Measurements from ENCODE around the gene CDS1.
A peak's percentile ranks its signal among the peaks of the same experiment; 100 is the strongest.

The CDS1 gene

DNA sequence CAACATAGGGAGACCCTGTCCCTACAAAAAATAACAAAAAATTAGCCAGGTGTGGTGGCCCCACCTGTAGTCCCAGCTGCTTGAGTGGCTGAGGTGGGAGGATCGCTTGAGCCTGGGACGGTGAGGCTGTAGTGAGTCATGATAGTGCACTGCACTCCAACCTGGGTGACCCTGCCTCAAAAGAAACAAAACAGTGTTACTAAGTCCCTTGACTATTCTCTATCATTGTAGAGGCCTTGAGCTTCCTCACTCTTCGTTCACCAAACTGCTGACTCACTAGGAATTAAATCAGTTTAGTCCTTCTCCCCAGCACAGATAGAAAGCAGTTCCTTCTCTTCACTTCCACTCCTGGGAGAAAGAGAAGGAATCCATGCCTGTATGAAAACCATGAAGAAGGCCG lies 14.5 kb downstream of the CDS1 start:
- DNase-seq: no peak
- in situ Hi-C loops (cut with MboI; ENCODE audit: low pct_unique_long_range_greater_than_20kb, low sequenced_read_pairs): no loop called here

DNA sequence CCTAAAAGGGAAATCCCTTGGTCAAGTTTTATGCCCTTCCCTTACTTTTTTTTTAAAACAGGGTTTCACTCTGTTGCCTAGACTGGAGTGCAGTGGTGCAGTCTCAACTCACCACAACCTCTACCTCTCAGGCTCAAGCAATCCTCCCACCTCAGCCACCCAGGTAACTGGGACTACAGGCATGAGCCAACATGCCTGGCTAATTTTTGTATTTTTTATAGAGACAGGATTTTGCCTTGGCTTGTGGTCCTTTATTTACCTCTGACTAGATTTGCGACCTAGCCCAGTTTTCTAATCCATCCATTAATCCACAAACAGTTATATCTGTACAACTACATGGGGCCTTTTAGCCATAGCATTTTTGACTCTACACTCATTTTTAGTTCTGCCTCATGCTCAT lies 23.7 kb downstream of the CDS1 start:
- in situ Hi-C loops (cut with MboI; ENCODE audit: low pct_unique_long_range_greater_than_20kb, low sequenced_read_pairs): no loop called here
- DNase-seq: no peak

DNA sequence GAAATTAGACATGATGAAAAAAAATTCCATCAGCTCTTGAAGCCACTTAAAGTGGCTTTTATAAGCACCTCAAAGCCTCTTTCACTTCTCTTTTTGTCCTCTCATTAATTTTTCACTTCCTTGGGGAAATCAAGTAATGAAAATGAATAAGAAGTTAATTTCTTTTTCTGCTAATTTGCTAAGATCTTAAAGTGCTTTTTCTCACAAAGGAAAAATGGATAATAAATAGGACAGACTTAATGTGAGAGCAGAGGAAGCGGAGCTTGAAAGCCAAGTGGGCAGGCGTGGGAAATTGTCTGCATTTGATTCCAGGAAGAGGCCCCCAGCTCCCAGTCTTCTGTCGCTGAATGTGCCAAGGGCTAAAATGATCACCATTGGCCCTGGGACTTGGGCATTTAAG lies 28.6 kb downstream of the CDS1 start:
- no peak for DNase-seq
- in situ Hi-C loops (cut with MboI; ENCODE audit: low pct_unique_long_range_greater_than_20kb, low sequenced_read_pairs): no loop called here

DNA sequence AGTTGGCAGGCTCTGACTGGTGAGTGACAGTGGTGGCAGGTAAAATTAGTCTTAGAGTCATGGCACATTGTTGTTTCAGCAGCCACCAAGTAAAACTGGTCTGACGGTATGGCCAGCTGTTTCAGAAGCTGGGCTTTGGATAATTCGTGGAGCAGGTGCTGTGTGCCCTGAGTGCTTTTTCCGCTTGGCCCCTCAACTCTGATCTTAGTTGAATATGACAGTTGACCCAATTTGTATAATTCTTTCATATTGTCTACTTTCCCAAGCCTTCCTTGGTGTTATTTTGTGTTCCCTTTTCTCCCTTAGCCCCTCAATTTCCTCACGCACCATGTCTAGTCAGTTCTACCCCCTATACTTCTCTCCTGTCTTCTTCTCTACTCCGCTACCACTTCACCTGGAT lies 32.0 kb downstream of the CDS1 start:
- in situ Hi-C loops (cut with MboI; ENCODE audit: low pct_unique_long_range_greater_than_20kb, low sequenced_read_pairs): no loop called here
- no peak for DNase-seq

DNA sequence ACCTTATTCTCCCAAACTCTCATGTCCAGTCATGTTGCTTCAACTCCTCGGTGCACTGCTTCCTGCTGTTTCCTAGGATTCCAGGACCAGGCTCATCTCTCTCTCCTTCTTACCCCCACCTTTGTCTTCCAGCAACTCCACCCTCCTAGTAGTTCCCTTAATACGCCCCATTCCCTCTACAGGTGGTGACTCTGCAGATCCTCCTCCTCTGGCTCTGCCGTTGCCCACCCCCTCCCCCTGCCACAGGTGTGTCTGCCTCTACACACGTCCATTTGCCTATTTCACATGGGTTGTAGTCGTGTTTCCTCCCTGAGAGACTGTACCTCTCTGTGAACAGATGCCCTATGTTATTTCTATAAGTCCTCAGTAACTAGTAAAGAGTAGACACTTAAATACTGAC lies 32.4 kb downstream of the CDS1 start:
- in situ Hi-C loops (cut with MboI; ENCODE audit: low pct_unique_long_range_greater_than_20kb, low sequenced_read_pairs): no loop called here
- no peak for DNase-seq

DNA sequence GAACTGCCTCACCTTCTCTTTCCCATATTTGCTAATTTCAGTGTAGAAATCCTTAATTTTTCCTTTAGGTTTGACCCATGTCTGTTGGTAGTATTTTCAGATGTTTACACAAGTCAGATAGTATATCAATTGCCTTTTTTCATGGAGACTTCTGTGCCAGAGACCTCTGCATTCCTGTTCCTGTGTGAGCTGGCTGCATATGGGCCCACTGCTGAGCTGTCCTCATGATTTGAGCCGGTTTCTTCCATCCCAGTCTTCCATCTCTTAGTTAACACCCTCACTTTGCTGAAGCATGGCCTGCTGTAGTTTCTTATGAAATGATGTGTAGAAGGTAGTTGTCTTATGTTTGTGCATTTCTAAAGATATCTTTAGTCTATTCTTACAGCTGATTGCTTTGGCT lies 40.0 kb downstream of the CDS1 start:
- no peak for DNase-seq
- in situ Hi-C loops (cut with MboI; ENCODE audit: low pct_unique_long_range_greater_than_20kb, low sequenced_read_pairs): no loop called here

DNA sequence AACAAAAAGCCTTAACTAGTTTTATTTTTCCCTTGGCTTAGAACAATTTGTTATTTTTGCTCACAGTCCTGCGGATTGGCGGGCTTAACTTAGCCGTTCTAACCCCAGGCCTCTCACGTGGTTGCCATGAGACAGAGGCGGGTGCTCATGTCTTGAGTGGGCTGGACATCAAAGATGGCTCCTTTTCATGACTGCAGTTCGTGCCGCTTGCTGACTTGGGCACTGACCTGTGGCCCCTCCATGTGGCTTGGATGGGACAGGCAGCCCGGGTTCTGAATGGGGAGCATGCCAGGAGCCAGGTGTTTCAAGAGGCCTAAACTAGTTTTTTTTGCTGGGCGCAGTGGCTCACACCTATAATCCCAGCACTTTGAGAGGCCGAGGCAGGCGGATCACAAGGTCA lies 40.7 kb downstream of the CDS1 start:
- DNase-seq: no peak
- in situ Hi-C loops (cut with MboI; ENCODE audit: low pct_unique_long_range_greater_than_20kb, low sequenced_read_pairs): no loop called here

DNA sequence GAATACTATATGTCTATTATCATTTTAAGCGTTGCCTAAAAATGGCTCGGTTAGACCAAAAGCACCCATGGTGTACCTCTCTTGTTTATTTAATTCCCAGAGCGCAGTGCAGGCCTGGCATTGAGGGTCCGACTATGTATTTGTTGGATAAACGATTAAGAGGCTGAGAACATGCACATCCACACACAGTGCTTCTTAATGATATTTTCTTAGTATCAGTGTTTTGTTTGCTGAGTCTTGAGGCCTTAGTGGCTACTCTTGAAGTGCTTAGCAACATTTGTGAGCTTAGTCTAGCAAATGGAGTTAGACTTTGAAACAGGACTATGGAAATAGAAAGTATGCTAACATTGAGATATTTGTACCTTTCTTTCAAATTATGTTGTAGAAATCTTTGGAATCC lies 43.7 kb downstream of the CDS1 start:
- in situ Hi-C loops (cut with MboI; ENCODE audit: low pct_unique_long_range_greater_than_20kb, low sequenced_read_pairs): no loop called here

DNA sequence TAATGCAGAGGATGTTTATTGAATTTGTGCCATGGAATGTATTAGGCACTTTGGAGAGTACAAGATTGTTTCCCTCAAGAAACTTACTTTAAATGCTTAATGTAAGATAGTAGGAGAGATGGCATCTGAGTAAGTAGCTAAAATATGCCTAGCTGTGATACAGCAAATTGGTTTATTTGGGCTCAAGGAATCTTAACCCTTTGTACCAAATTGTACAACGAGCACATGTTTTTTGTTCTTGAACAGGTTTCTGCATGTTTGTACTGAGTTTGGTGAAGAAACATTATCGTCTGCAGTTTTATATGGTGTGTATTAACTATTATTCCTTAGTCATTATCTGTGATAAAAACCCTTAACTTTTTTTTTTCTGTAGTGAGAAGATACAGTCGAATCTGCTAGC lies 48.6 kb downstream of the CDS1 start:
- in situ Hi-C loops (cut with MboI; ENCODE audit: low pct_unique_long_range_greater_than_20kb, low sequenced_read_pairs): no loop called here
- DNase-seq: no peak

More for the DNA sequence above, 43.7 kb downstream of the CDS1 start:
- DNase-seq: no peak

DNA sequence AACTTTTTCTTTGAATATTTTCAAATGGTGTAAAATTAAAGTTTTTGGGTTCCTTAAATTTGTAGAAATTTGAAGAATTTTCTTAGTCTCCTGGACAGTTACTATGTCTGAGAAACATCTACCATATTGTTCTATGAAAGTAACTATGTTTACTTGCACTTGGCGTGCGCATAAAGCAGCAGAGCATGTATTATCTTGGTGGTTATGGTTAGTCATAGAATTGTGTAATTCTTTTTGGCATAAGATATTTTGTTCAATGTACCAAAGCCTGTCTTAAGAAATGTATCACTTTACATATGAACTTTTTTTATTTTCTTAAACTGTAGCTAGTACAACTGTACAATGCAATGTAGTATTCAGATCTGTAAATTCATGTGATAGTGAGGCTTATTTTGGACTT lies 49.2 kb downstream of the CDS1 start:
- no peak for DNase-seq

DNA sequence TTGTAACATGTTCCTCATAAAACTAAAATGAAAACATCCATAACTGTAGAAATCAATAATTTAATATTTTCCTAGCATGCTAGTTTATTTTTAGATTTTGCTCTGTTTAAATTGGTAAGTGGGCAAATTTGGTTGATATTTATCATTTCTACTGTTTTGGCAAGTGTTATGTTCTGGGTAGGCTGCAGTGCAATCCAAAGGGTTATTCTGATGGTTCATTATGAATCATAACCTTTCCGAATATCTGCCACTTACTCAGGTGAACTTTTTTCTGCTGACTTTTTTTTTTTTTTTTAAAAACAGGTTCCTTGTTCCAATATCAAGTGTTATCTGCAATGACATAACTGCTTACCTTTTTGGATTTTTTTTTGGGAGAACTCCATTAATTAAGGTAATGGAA lies 52.0 kb downstream of the CDS1 start:
- DNase-seq: no peak
- in situ Hi-C loops (cut with MboI; ENCODE audit: low pct_unique_long_range_greater_than_20kb, low sequenced_read_pairs): no loop called here

More for the DNA sequence above, 49.2 kb downstream of the CDS1 start:
- in situ Hi-C loops (cut with MboI; ENCODE audit: low pct_unique_long_range_greater_than_20kb, low sequenced_read_pairs): no loop called here

DNA sequence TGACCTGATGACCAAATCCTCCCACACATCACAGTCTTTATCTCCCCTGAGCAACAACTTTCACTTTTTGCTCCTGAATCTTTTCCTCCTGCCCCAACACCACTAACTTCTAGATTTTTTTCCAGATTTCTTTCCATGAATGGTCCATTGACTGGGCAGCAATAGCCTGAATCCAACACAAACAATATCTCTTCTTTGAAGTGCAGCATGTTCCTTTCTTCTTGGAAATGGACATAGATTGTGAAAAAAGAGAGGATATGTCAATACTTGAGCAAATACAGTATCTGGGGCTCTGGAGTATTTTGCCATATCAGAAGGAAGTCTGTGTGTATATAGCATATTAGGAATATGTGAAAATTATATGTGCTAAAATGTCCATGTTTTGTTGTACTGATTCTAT lies 55.2 kb downstream of the CDS1 start:
- in situ Hi-C loops (cut with MboI; ENCODE audit: low pct_unique_long_range_greater_than_20kb, low sequenced_read_pairs): no loop called here
- no peak for DNase-seq

DNA sequence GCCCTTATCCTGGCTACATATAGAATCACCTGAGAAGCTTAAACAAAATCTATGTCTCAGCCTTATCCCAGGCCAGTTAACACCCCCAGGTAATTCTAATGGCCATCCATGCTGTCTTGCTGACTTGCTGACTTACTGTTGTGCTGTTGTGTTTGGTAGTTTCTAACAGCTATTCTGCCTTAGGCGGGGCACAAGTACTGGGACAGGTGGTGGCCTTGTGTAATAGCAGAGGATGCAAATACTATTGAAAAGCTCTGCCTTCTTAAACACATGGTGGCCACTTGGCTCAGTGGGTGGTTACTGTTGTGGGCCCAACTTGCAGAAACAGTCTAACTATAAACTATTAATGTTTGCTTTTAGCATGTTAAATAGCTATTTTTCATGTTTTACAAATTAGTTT lies 56.2 kb downstream of the CDS1 start:
- no peak for DNase-seq
- in situ Hi-C loops (cut with MboI; ENCODE audit: low pct_unique_long_range_greater_than_20kb, low sequenced_read_pairs): no loop called here

DNA sequence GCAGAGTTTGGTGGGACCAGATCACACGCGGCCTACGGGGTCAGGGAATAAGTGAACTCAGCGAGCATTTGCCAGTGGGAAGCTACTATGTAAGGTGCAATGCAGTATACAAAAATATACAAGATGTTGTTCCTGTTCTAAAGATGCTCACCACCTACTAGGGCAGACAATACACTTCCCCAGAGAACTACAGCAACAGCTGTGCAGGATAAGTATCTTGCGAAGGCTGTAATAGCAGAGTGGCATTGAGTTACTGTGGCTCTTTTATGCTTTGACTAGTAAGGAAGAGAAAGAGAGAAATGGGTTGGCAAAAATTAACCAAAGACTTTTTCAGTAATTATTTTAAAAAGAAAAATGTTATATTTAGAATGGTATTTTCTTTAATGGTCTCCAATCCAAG lies 61.2 kb downstream of the CDS1 start:
- in situ Hi-C loops (cut with MboI; ENCODE audit: low pct_unique_long_range_greater_than_20kb, low sequenced_read_pairs): no loop called here
- no peak for DNase-seq

DNA sequence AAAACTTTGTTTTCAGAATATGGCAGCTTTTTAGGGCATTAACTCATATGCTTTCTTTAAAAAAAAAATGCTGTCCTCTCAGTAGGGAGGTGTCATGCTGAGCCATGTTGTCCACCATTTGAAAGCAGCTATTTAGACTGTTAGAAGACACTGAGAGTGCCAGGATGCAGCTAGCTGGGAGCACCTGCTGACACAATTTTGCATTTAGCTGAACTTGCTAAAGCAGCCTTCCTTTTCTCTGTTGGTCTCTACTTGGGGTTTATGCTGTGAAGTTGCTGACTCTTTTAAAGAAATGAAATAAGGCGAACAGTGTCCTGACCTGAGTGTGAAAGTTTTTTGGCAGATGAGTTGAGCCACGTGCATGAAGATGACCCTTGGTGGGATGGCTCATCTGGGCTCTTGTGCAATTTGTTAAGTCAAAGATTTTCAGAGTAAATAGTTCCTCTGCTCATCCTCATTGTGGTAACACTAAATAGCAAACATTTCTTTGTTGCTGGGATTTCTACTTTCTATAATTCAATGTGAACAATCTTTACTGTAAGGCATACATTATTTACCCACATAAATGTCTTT lies 64.5 kb downstream of the CDS1 start:
- in situ Hi-C loops (cut with MboI; ENCODE audit: low pct_unique_long_range_greater_than_20kb, low sequenced_read_pairs): no loop called here
- DNase-seq: no peak

DNA sequence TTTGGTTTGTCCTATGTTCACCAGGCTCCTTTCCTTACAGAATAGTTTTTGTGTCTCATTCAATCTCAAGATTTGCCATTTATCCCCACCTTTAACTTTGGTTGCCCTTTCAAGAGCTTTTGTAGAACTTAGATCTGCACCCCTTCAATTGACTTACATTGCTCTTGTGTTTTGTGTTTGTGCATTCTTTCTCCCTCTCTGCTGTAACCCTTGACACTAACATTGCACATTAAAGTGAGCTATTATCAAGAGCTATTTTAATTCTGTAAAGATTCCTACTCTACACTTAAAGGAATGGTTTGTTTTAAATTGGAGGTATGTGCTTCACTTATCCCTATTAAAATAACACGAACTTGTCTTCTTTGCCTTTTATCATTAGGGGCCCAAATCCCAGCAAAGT lies 65.3 kb downstream of the CDS1 start:
- in situ Hi-C loops (cut with MboI; ENCODE audit: low pct_unique_long_range_greater_than_20kb, low sequenced_read_pairs): no loop called here
- DNase-seq: no peak

DNA sequence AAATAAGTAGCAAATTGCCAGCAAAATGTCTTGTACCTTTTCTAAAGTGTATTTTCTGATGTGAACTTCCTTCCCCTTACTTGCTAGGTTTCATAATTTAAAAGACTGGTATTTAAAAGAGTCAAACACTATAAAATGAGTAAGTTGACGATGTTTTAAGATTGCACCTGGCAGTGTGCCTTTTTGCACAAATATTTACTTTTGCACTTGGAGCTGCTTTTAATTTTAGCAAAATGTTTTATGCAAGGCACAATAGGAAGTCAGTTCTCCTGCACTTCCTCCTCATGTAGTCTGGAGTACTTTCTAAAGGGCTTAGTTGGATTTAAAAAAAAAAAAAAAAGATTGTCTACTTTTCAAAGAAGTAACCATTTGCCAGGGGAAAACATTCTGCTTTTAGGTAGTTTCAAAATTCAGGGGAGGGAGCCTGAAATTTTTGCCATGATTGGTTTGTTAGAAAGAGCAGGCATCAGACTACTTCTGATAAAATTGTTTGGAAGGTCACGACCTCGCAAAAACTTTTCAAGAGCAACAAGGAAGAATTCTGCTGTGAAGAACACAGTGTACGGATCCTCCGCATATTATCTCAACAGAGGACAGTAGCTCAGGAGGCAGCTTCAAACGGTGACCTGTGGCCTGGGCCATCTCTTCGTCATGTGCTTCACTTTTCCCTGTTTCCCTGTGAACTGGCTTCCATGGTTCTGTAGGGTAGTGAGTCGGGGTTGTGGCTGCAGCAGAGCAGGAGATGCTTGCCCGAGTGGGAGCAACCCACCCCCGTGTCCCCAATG lies 66.1 kb downstream of the CDS1 start:
- in situ Hi-C loops (cut with MboI; ENCODE audit: low pct_unique_long_range_greater_than_20kb, low sequenced_read_pairs): no loop called here
- peak; percentile 27 for DNase-seq

DNA sequence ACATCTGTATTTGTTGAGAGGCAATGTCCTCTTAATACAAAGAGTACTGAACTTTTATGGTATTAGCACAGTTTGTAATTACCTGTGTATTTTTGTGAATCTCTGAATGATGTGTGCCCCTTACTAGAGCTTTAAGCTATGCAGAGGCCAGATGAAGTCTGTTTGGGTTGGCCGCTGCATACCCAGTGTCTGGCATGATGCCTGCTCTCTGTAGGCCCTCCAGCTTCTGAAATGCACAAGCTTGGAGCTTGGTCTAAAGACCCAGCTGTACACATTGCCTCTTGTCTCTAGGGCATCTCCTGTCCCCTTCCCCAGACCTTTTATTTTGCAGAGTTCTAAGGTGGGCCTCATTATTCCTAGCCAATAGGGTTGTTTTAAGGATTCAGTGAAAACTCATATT lies 68.6 kb downstream of the CDS1 start:
- DNase-seq: no peak
- in situ Hi-C loops (cut with MboI; ENCODE audit: low pct_unique_long_range_greater_than_20kb, low sequenced_read_pairs): no loop called here

DNA sequence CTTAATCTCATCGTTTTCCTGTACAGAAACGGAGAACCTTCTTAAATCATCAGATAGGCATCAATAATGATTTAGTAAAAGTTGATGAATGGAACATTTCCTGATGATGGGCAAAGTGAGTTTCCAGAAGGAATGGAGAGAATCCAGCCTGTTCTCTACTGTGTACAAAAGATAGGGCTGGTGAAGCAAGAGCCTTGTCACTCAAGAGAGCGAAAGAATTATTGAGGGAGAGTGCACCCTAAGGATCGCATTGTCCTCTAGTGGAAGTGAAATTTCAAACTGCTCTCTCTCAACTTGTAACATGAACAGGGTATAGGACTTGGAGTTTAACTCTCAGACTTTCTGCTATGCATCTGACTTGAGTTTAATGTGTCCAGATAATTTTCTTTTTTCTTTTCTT lies 69.6 kb downstream of the CDS1 start:
- in situ Hi-C loops (cut with MboI; ENCODE audit: low pct_unique_long_range_greater_than_20kb, low sequenced_read_pairs): no loop called here
- no peak for DNase-seq

DNA sequence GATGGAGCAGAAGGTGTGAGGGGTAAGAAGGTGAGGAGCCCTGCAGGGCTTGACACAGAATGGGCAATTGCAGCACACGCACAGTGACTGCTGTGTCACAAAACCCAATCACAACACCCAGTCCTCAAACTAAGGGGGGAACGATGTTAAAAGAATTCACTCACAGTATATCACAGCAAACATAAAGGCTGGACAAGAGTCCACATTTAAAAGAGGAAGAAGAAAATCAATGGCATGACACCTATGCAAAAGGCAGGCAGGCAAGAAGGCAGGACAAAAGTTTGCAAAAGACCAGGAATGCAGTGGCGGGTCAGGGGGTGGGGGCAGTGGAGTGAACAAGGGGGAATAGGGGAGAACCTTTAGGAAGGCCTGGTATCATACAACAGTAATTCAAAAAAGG lies 77.7 kb downstream of the CDS1 start:
- no peak for DNase-seq
- in situ Hi-C loops (cut with MboI; ENCODE audit: low pct_unique_long_range_greater_than_20kb, low sequenced_read_pairs): no loop called here

DNA sequence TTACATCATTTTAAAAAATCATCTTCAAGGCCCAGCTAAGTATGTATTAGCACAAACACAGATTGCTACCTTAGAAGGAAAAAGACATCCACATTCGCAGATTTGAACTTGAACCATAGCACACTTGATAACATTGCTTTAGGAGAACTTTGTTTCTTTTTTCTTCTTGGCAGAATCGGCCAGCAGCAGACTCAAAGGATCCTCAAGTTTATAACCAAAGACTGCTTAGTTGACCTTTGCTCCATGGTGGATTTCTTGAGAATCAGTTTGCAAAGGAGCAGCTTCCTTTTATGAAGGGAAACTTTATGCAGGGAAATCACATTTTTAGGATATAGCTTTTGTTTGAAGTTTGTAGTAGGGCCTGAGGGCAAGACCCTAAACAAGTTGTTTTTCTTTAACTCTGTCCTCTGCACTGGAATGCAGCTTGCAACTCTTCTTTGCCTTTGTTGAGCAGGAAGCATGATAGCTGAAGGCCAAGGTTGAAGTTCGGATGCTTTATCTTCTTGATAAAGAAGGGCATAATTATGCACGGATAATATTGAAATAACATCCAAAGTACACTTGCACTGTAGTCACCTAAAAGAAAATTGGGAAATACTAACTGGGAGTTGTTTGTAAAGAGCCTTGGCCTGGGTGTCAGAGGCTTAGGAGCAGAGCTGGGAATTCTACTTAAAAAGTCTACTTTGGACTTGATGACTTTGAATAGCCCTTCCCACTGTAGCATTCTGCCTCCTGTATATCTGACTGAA lies 78.4 kb downstream of the CDS1 start:
- in situ Hi-C loops (cut with MboI; ENCODE audit: low pct_unique_long_range_greater_than_20kb, low sequenced_read_pairs): no loop called here

More for the DNA sequence above, 78.4 kb downstream of the CDS1 start:
- DNase-seq: no peak
